Stimulated activated CD4-positive, alpha-beta T cell treated with anti-CD3 and anti-CD28 coated beads, Interleukin-4, amount 100 ng/mL, for 48 hours (primary cell): ENCODE data around the gene PKD1L1.
"Not testable (repeated sequence)": the region's sequence is repeated elsewhere in the genome, so short reads cannot be mapped to it uniquely, and the experiment has no call there.

Source experiments
- DNase-seq, 2 donors: peaks; one replicate each; pipeline ENCODE4 v3.0.0-alpha.2; 2020; ENCODE audit warnings: low read depth in 2 of 2

Gene PKD1L1

DNA sequence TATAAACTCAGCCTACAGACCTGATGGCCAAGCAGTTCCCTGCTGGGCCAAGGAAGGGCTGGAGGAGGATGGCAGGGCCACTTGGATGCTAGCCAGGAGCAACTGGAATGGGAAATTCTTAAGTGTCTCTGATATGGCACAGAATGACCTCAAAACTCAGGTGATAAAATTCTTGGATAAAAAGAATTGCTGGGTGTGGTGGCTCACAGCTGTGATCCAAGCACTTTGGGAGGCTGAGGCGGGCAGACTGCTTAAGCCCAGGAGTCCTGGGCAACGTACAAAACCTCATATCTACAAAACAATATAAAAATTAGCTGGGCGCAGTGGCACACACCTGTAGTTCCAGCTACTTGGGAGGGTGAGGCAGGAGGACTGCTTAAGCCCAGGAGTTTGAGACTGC lies 14.0 kb upstream of the PKD1L1 start:
- no peak for DNase-seq

DNA sequence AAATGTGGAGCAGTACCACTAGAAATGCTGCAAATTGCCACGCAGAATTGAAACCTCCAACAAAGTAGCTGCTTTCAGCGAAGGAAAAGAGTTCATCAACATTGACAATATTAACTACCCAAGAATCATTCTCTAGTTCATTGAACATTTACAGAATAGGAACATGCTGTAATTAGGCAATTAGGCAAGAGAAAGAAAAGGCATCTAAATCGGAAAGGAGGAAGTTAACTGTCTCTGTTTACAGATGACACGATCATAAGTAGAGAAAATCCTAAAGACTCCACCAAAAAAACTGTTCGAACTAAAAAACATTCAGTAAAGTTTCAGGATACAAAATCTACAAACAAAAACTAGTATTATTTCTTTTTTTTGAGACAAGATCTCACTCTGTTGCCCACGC lies 8.9 kb upstream of the PKD1L1 start:
- DNase-seq = no peak

DNA sequence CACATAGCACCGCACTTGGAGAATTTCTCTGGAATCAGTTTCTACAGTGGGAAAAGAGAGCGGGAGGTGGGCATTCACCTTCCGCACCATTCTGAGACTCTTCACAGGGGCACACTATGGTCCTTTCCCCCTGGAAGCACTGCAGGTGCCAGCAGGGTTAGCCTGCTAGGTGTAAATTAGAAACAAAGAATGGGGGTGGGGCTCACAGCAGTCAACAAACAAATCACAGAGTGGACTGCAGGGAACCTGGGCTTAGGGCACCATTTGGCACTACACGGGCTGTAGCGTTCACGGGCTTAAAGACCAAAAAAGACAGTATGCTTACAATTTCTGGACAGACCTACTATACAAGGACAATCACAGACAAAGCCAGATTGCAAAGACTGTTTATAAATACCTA lies 8.0 kb upstream of the PKD1L1 start:
- DNase-seq = no peak

DNA sequence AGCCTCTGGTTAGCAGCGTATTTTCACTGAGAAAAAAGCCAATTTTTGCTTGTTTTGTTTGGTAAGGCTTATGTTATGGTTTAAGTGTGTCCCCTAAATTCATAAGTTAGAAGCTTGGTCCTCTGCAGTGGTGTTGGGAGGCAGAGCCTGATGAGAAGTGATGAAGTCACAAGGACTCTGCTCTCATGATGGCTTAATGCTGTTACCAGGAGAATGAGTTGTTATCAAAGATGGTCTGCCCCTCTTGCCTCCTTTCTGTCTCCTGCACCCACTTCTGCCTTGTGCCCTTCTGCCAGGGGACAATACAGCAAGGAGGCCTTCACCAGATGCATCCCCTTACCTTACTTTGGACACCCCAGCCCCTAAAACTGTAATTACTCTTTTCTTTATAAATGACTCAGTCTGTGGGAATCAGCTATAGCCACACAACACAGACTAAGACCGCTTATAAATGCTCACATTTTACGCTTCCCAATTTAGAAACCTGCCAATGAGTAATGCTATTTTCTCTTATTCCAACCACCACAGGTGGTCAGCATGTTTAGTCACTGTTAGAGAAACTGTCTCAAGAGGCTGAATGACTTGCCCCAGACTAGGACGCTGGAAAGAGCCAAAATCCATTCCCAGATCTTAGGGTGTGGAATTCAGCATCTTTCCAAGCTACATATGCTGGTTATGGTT lies 6.1 kb upstream of the PKD1L1 start:
- DNase-seq = no peak

DNA sequence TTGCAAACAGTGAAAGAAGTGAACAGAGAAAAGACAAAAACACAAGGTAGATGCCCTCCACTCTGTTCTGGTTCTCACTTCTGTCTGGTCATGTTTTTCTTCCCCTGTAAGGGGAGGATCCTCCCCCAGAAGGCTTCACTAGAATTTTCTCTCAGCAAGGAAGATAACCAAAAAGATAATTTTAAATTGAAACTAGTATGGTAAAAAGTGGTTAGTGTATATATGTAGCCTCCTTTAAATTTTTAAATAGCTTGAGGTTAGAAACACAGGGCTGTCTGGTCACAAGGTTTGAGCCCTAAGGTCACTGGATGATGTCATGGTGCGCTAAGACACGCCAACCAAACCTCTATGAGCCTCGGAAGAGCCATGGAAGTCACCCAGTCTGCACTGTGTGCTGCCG lies 5.6 kb upstream of the PKD1L1 start:
- no peak for DNase-seq

DNA sequence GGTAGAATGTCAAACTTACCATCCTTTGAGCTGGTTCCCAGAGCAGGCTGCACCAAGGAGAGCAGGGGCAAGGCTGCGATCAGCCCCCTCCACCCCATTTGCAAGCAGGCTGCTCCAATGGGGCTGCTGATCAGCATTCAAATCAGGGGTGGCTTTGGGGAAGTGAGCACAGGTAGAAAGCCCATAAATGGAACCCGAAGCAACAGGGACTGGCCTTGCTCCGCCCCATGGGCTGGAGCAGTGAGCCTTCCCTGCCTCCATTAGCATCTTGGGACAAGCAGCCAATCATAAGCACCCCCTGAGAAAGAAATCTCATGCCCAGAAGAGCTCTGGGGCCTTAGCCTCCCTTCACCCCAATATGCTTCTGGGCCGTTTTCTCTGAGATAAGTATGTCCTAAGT lies 4.0 kb upstream of the PKD1L1 start:
- DNase-seq = no peak

DNA sequence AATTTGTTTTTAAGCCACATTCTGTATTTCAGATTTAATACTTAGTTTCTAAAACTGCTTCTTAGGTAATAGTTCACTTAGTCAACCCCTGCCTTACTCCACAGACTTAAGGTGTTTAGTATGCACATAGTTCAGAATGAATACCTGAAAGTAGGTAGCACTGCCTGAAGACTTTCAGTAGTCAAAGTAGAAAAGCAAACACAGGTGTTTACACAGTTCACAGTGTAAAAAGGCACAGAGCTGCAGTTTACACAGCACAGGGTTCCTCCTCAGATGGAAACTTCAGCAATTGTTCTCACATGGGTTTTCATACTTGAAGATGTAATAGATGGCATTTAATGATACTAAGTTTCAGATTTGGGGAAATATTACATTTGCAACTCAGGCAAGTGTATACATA lies 3.1 kb upstream of the PKD1L1 start:
- no peak for DNase-seq

DNA sequence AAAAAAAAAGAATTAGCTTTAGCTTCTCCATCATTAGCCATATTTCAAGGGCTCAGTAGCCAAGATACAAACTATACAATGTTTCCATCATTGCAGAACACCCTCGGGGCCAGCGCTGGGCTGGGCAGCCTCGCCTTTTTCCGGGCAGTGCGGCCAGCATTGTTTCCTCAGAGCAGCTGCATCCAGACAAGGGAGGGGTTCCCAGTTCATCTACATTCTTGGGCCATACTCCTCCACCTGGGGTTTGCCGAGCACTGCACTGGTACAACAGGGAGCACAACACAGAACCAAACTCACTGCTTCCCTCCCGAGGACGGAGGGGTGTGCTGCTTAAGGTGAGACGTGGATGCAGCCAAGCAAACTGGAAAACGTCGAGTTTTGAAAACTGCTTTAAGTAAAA lies 2.4 kb upstream of the PKD1L1 start:
- DNase-seq = no peak

DNA sequence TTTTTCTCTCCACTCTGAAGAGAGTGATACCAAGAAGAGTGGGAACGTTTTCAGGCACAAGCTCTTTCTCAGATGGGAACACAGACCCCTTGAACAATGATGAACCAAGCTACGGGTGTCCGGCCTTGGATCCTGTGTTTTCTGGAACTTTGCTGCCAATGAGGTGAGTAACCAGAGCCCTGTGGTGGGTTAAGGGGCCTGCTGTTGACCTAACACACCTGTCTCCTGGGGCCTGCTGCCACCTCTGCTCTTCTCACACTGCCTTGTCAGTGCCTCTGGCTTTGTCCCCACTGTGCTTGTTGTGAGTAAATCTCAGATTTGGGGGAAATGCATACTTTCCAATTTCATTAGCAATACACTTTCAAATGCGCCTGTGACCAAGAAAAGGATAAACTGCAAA lies 1.4 kb upstream of the PKD1L1 start:
- DNase-seq = no peak

DNA sequence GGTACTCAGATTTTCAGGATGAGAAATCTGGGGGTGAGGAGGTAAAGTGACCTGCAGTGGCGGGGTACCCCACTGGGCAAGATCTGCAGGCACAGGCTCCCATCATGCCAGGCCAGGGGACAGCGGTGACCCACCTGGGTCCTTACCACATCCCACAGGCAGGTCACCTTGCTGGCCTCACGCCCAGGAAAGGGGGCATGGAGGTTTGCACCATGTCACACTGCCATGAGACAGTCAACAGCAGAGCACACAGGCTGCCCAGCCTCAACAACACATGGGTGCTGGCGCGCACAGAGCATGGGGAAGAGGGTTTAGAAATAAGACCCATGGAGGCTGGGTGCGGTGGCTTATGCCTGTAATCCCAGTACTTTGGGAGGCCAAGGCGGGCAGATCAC lies 914 bp downstream of the PKD1L1 start:
- no peak for DNase-seq

DNA sequence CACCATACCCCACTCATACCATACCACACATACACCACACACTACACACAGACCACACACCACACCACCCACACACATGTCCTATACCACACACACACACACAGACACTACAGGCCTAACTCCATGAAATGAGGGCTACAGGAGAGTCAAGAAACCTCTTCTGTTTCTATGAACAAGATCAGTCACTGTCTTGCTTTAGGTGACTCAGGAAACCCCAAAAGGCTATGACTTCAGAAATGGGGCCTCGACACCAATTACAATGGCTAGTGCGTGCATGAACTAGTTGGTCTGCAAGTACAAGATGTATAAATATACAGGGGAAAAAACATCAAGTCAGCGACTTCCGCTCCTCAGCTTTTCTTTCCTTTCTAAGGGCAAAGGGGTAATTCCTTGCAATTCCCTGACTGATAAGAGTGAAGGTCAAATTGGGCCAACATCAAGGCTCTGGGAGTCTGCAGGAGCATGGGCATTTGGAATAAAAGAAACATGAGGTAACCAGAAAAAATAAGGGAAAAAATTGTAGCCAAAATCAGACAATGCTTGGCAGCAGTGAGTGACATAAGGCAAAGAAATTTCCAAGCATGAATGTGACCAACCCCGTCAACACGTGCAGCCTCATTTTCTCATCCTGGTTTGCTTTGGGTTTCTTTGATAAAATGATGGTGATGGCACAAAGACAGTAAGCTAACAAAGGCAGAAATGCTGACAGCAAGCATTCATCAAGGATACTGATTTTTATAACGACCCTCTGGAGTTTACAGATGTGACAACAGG lies 1.5 kb downstream of the PKD1L1 start:
- DNase-seq = no peak

DNA sequence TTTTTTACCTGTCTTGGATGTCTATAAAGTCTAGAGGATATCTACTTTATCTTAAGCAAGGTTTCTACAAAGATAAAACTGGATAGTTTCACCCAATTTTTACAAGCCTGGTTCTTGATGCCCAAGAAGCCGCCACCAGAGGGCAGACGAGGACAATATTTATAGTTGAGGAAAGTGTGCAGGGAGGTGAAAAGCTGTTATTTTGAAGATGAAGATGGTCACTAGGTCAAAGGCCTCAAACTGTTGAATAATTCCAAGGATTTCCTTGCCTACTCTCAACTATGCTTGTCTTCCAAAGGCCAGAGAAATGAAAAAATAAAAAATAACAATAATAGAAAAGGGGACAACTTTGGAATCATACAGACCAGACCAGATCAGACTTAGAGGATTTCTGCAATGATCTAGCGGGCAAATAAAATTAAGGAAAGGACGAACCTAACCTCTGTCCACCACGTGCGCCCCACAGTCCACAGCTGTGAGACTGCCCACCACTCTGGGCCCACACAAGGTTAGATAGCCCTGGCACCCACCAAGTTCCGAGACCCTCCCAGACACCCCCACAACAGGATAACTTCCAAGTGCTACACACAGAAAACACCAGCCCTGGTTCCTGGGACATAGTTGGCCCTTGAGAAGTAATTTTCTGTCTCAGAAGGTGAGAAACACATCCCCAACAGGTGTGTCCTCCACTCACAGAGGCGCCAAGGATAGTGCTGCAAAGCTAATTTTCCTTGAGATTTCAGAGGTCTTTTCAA lies 2.8 kb downstream of the PKD1L1 start:
- peak; percentile 71 to 81 for DNase-seq

DNA sequence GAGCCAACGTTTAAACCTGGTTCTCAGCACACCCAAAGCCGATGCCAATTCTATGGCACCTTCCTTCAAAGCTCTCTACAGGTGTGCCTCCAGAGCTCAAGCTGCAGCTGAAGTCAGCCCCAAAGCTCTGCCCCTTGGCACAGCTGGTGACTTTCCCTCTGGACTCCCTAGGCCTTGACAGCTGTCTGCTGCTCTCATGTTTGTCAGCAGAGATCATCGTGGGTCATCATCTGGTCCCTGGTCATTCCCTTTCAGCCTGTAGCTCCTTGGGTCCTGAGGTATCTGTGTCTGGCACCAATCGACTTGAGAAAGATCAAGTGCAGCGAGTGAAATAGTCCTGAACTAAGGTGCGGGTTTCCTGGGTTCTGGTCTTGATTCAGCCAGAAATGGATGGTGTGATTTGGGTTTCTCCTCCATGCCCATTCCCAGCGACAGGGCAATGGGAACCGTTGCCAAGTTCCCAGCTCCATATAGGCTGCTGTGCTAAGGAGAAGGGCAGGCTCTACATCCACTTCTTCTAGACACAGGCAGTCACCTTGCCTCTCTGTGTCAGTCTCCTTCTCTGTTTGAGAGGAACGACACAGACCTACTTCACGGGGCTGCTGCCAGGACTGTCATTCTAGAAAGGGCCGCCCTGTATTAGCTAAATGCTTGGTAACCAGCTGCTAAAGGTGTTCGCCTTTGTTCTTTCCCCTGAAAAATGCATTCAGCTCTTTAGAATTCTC lies 3.6 kb downstream of the PKD1L1 start:
- DNase-seq = no peak

DNA sequence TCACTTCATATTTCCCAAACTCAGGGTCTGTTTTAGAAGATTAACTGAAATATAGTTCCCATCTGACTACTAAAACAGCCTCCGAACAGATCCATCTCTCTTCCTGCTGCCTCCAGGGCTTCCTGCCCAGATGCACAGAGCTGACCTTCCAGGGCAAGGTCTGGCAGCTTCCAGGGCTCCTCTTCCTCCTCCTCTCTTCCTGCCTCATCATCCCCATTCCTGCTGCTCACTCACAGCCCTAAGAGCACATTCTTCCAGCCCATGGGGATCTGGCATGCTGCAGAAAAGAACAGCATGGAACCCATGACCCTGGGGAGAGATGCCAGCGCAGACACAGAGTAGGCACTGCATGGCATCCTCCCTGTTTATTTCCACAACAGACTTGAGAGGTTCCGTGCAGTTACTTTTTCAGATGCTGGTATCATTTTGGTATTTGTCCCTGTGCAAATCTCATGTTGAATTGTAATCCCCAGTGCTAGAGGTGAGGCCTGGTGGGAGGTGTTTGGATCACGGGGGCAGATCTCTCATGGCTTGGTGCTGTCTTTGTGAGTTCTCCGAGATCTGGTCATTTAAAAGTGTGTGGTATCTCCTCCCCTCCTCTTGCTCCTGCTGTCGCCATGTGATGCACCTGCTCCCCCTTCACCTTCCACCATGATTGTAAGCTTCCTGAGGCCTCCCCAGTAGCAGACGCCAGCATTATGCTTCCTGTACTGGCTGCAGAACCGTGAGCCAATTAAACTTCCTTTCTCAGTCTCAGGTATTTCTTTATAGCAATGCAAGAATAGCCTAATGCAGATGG lies 4.4 kb downstream of the PKD1L1 start:
- DNase-seq = no peak

DNA sequence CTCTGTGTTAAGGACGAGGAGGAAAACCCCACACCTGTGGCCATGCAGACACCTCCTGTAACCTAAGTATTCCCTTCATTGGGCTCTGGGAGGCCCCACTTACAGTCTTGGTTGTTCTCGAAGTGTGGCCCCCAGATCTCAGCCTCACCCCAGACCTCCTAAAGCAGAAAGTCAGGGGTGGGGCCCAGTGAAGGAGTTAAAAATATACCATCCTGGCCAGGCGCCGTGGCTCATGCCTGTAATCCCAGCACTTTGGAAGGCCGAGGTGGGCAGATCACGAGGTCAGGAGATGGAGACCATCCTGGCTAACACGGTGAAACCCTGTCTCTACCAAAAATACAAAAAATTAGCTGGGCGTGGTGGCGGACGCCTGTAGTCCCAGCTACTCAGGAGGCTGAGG lies 5.6 kb downstream of the PKD1L1 start:
- not testable (repeated sequence) for DNase-seq

DNA sequence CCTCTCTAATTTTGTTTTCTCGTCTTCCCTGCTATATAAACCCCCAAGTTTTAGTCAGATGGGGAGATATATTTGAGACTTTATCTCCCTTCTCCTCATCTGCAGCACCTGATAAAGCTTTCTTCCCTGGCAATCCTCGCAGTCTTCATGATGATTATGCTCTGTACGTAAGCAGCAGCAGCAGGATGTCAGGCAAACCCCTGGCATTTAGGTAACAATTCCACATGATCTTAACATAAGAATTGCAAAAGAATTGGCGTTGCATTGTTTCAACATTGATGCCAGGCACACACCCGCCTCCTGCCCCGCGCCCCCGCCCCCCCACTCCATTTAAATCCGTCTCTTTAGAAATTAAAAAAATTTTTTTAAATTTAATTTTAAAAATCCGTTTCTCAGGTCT lies 6.1 kb downstream of the PKD1L1 start:
- DNase-seq = no peak

DNA sequence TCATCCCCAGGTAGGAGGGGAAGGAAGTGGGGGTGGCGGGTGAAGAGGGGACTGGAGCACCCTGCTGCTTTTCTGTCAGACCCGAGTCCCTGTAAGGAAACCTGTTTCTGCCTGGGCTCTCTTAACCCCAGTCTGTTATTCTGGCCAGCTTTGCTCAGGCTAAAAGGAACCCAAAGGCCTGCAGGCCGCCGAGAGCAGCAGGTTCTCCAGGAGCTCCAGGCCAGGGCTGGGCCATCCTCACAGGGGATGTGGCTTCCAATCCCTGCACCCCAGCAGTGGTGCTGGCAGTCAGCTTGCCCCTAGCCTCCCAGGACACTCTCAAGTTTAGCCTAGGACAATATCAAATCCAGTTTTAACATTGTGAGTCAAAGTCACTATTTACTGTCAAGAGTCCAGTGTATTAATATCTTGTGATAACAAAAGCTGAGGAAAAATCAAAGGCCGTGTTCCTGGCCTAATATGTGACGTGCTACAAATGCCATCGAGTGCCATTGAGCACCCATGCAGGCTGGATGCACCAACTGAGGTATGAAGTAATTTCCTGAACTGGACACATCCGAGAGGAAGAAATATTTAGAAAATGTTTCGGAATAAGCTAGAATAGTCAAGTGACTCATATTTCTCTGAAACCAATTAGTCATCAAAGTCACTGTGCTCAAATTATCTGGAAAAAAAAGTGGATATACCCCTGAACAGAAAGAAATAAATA lies 7.0 kb downstream of the PKD1L1 start:
- no peak for DNase-seq

DNA sequence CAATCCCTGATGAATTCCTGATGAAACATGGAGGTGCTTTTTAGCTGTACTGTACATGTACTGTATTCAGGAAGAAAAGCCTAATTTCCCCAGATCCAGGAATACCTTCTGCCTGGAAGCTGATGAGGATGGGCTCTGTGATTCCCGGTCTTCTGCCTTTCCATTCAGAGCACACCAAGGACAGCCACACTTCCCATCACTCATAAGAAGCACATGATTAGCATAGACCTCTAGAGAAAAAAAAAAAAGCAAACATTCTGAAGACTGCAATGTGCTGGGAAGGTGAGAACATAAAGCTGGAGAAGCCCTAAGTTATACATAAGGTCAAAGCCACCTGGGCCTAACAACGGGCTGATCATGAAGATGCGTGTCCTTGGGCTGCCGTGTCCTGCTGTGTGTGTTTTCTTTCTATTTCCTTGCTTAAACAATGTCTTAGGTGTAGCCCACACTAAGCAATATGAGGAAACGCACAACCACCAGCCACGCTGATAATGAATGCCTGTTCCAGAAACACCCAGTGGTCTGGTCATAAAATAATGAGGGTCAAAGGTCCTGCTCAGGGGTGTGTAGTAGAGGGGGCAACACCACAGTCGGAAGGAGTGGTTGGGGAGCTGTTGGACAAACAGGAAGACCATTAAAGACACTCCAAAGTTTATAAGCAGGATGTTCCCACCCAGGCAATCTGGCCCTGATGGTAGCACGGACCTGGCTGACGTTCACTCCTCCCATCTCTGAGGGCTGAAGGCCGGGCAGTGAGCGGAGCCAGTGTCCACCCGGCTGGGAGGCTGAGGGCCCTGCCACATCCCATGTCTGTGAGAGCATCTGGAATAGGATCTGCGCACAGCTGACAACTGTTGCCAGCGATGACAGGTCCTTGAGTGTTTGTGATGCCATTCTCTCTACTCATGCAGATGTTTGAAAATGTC lies 7.9 kb downstream of the PKD1L1 start:
- DNase-seq = no peak

DNA sequence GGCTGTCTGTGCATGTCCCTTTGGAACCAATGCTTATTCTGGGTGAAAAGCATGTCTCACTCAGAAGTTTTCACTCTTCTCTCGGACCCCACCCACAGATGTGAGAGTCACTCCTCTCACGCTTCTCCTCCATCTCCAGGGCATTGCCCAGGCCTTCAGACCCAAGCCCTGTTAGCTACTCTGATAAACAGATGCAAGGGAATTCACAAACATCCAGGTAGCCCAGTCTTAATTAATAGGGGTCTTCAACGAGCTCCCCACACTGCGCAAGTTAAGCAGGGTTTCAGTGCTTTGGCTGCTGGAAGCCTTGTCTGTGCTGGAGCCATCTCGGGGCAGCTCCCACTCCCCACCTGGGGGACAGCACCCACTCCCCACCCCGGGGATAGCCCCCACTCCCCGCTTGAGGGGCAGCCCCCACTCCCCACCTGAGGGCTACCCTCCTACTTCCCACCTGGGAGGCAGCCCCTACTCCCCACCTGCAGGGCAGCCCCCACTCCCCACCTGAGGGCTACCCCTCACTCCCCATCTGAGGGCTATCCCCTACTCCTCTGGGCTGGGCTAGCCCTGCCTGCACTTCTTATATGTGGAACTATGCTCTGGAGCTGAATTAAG lies 8.7 kb downstream of the PKD1L1 start:
- DNase-seq = no peak
